K562 (cell line): Measurements from ENCODE around the gene CLDN20. TPM values are rescaled to one million over a fixed set of nuclear protein-coding genes. Genes with fewer than 3 reads are reported as not detected.

Experiments
- ATAC-seq: fragments of 200-7000 bp; cut with Tn5 transposase; 3 replicates; pipeline ENCODE4 v1.9.1; 2020; ENCODE audit warnings: moderate library complexity
- BruUV-seq: library from RNA; stranded (reverse); fragments of 400-500 nt; replicated peaks from 2 replicates; lab custom pipeline; 2021; lab: Mats Ljungman, UMichigan
- CTCF ChIA-PET: fragments of 300-600 bp; formaldehyde crosslinking; extraction: SDS; loops from one replicate; lab custom pipeline; 2021; ENCODE audit warnings: low intra/inter-chr PET ratio; lab: Yijun Ruan, JAX
- POLR2A ChIA-PET: fragments of 300-600, 350-650 bp; sonication (Branson Sonifier 250); formaldehyde crosslinking; extraction: SDS; loops from one replicate; lab custom pipeline; 2021; ENCODE audit warnings: antibody characterized with exemption, inconsistent platforms; lab: Yijun Ruan, JAX
- DNase-seq, 4 experiments: peaks; one replicate each; pipeline versions ENCODE4 v3.0.0 to v3.0.0-alpha.2; 2011 to 2018; ENCODE audit warnings: low spot score in 3 of 4, mixed read lengths in 3 of 4; ENCODE audit errors: extremely low read depth in 1 of 4
- FAIRE-seq: peaks from 2 replicates; lab custom pipeline; 2011; peaks lifted over from hg19 to GRCh38; lab: Jason Lieb, UNC
- H2AFZ ChIP-seq: 2 replicates; pipeline ENCODE4 v1.6.0; 2011; ENCODE audit warnings: low read depth, low read length, control low read depth, inconsistent platforms
- H3K27ac ChIP-seq: fragments of 200-600 bp; 3 replicates; pipeline ENCODE4 v1.8.0; 2011; ENCODE audit warnings: low read depth, mild to moderate bottlenecking, control low read depth, inconsistent platforms, low read length, moderate library complexity, mixed read lengths; ENCODE audit errors: extremely low read depth
- H3K27me3 ChIP-seq, 2 experiments: fragments of 300-600 bp in 1 of 2; 2 replicates in 1 of 2; 3 replicates in 1 of 2; pipeline versions ENCODE4 v1.6.0 to v1.8.0; 2011; ENCODE audit warnings: inconsistent platforms in 2 of 2, low read length in 2 of 2, mild to moderate bottlenecking in 1 of 2, mixed read lengths in 1 of 2, moderate library complexity in 1 of 2; ENCODE audit not compliant: control insufficient read depth in 2 of 2, insufficient read depth in 2 of 2
- H3K36me3 ChIP-seq: fragments of 300-600 bp; 3 replicates; pipeline ENCODE4 v1.8.0; 2011; ENCODE audit warnings: mild to moderate bottlenecking, low read length, inconsistent platforms; ENCODE audit not compliant: control insufficient read depth, insufficient read depth
- H3K4me1 ChIP-seq, 2 experiments: fragments of 200-600 bp in 1 of 2; replicated peaks in 1 of 2; 2 replicates in 1 of 2; 3 replicates in 1 of 2; pipeline versions ENCODE4 v1.5.1 to v1.8.0; 2011; ENCODE audit warnings: inconsistent platforms in 2 of 2, low read length in 2 of 2, mild to moderate bottlenecking in 1 of 2, mixed read lengths in 1 of 2, moderate library complexity in 1 of 2; ENCODE audit not compliant: control insufficient read depth in 2 of 2, insufficient read depth in 2 of 2
- H3K4me2 ChIP-seq: 2 replicates; pipeline ENCODE4 v1.6.1; 2011; ENCODE audit warnings: low read length, control low read depth, inconsistent platforms, mixed read lengths; ENCODE audit not compliant: insufficient read depth
- H3K4me3 ChIP-seq: fragments of 200-600 bp; sonication (generic), shearing (Covaris generic); 2 replicates; pipeline ENCODE4 v1.5.1; 2016; ENCODE audit warnings: control low read depth, inconsistent platforms
- H3K79me2 ChIP-seq: fragments of 200-600 bp; 3 replicates; pipeline ENCODE4 v1.8.0; 2011; ENCODE audit warnings: low read length, inconsistent platforms; ENCODE audit not compliant: control insufficient read depth, insufficient read depth
- H3K9ac ChIP-seq, 2 experiments: 2 replicates each; pipeline versions ENCODE4 v1.6.0 to v1.6.1; 2011; ENCODE audit warnings: low read depth in 2 of 2, low read length in 2 of 2, control low read depth in 1 of 2, inconsistent platforms in 1 of 2, mild to moderate bottlenecking in 1 of 2, mixed read lengths in 1 of 2; ENCODE audit not compliant: insufficient read depth in 1 of 2
- H3K9me1 ChIP-seq: one replicate; pipeline ENCODE4 v1.6.0; 2011; ENCODE audit warnings: inconsistent platforms, mild to moderate bottlenecking, low read length, moderate library complexity; ENCODE audit not compliant: control insufficient read depth, insufficient read depth
- H3K9me3 ChIP-seq: replicated peaks from 2 replicates; pipeline ENCODE4 v1.5.1; 2011; ENCODE audit warnings: low read depth, low read length, inconsistent platforms; ENCODE audit not compliant: control insufficient read depth, insufficient read depth
- H4K20me1 ChIP-seq: replicated peaks from 2 replicates; pipeline ENCODE4 v1.6.1; 2011; ENCODE audit warnings: low read length, inconsistent platforms, mixed read lengths; ENCODE audit not compliant: control insufficient read depth, insufficient read depth
- CTBP1 ChIP-seq: fragments of 450-650 bp; IDR thresholded peaks from 2 replicates; pipeline ENCODE4 v1.6.1; 2016; ENCODE audit warnings: borderline replicate concordance
- E2F6 ChIP-seq, 2 experiments: IDR thresholded peaks; 2 replicates each; pipeline ENCODE4 v1.6.1; 2011; ENCODE audit warnings: borderline replicate concordance in 1 of 2, control low read depth in 1 of 2, low read depth in 1 of 2, low read length in 1 of 2, mild to moderate bottlenecking in 1 of 2, mixed read lengths in 1 of 2, moderate library complexity in 1 of 2; ENCODE audit not compliant: insufficient read depth in 1 of 2, insufficient read length in 1 of 2, poor library complexity in 1 of 2, severe bottlenecking in 1 of 2; ENCODE audit errors: extremely low read depth in 1 of 2
- POLR2A ChIP-seq: fragments of 450-650 bp; conservative IDR thresholded peaks from 2 replicates; pipeline ENCODE4 v1.6.1; 2016
- RBM39 ChIP-seq: fragments of 200-400 bp; formaldehyde crosslinking; optimal IDR thresholded peaks from 2 replicates; pipeline ENCODE3; 2018; ENCODE audit warnings: low read depth, low read length
- SMAD2 ChIP-seq: fragments of 150-350 bp; IDR thresholded peaks from 2 replicates; pipeline ENCODE4 v1.6.1; 2014; ENCODE audit warnings: low read depth, mild to moderate bottlenecking, low read length
- SMC3 ChIP-seq: conservative IDR thresholded peaks from 2 replicates; pipeline ENCODE4 v1.6.1; 2011; ENCODE audit warnings: low read depth, low read length, improper control_type of control experiment; ENCODE audit not compliant: insufficient read depth
- SRSF1 ChIP-seq: fragments of 200-400 bp; formaldehyde crosslinking; IDR thresholded peaks from 2 replicates; pipeline ENCODE4 v1.6.1; 2017; ENCODE audit warnings: mild to moderate bottlenecking, low read depth, low read length, moderate library complexity
- ZBTB12 ChIP-seq: fragments of 250-450 bp; sonication (Bioruptor Pico); IDR thresholded peaks from 2 replicates; pipeline ENCODE4 v1.4.0; 2020
- ZKSCAN1 ChIP-seq: fragments of 150-350 bp; IDR thresholded peaks from 2 replicates; pipeline ENCODE4 v1.6.1; 2016; ENCODE audit warnings: low read depth, low read length
- ZNF175 ChIP-seq: fragments of 200-800 bp; sonication (Bioruptor generic); IDR thresholded peaks from 2 replicates; pipeline ENCODE4 v1.6.1; 2016; ENCODE audit warnings: low read depth, mild to moderate bottlenecking, missing genetic modification characterization, missing compliant biosample characterization
- ZNF740 ChIP-seq, 3 experiments: fragments of 200-800 bp in 1 of 3; sonication (Bioruptor generic) in 1 of 3; sonication (generic) in 1 of 3; formaldehyde crosslinking in 1 of 3; IDR thresholded peaks; 2 replicates each; pipeline versions ENCODE4 v1.6.1 to v1.8.0; 2016 to 2022; ENCODE audit warnings: mild to moderate bottlenecking in 2 of 3, missing compliant biosample characterization in 2 of 3, missing genetic modification characterization in 2 of 3, missing genetic modification reagents in 1 of 3
- WGBS: fragments of 100-300 bp; shearing (Covaris generic); methylation state at CpG from one replicate; pipeline ENCODE4 v1.1.6; 2016; ENCODE audit warnings: low coverage, mixed read lengths; ENCODE audit not compliant: insufficient coverage; ENCODE audit errors: missing lambda C conversion rate; 5-methylcytosine and 5-hydroxymethylcytosine counted together
- in situ Hi-C: fragments of 300-500 bp; cut with MboI; formaldehyde crosslinking; loops from 4 replicates; pipeline ENCODE4 v1.15.0; 2018; ENCODE audit warnings: inconsistent platforms, mixed read lengths
- intact Hi-C: fragments of 100-400 bp; cut with micrococcal nuclease; formaldehyde crosslinking; loops from 2 replicates; pipeline ENCODE4 v1.14.2; 2022
- polyA plus RNA-seq, 8 experiments: library from polyadenylated mRNA; depleted of rRNA in 4 of 8; stranded (reverse) in 5 of 8; unstranded in 3 of 8; fragments of >200 nt; fragmentation: Nextera tagmentation in 2 of 8; fragmentation: Illumina TruSeq in 1 of 8; extraction: Ambion mirVana in 2 of 8; extraction: Trizol in 1 of 8; gene quantifications; 2 replicates each; pipeline versions ENCODE4 v1.2.1 to v1.2.3, GENCODE V29; 2011 to 2014; ENCODE audit warnings: inconsistent platforms in 1 of 8, missing spikeins in 1 of 8
- total RNA-seq, 7 experiments: library from RNA; depleted of rRNA in 6 of 7; stranded (reverse); fragments of >200 nt in 6 of 7; fragmentation: Illumina TruSeq in 2 of 7; extraction: Trizol in 2 of 7; gene quantifications; 2 replicates each; pipeline versions ENCODE4 v1.2.1 to v1.2.3, GENCODE V29; 2011 to 2021; ENCODE audit warnings: low replicate concordance in 1 of 7

CLDN20 gene
- total and polyA plus RNA-seq, 9 of the 15 experiments (the other 6 are each of a cell fraction or from before 2014, with no cell fraction given) = not detected

GRCh38 chr6:155246825-155247224, 17.0 kb upstream of the CLDN20 start:
- Histone ChIP-seq H3K9me1 (no peaks in the 10 kb centered on the region), H3K36me3 (peaks cover 21% of the 10 kb centered on the region; the same call in 2 of the 3 replicates), H3K9ac (no peak overlapping the region), H3K9me3 (no peaks in the 10 kb centered on the region), H3K4me3 (no peak overlapping the region), H3K79me2 (no peaks in the 10 kb centered on the region), H4K20me1 (no peaks in the 10 kb centered on the region), H3K27me3 (0 out of 5 replicates have a peak, but pooled peaks cover 0 to 4% of the 10 kb centered on the region in 2 experiments), H2AFZ (no peak overlapping the region), H3K4me2 (no peak overlapping the region), H3K4me1 (no peaks in the 10 kb centered on the region)
- in situ Hi-C loops = no loop called here
- ChIA-PET POLR2A (interaction anchor here (0.9 kb wide), 1 partner anchor 12 kb away, joined by 4 read pairs; no protein-coding TSS in a partner anchor), CTCF (interaction anchor here (0.6 kb wide), 1 partner anchor 321 kb away, joined by 4 read pairs; no protein-coding TSS in a partner anchor)
- ATAC-seq = no peak
- intact Hi-C loops = loop anchor here (5.0 kb wide), 2 partner anchors 60 to 320 kb away; no protein-coding TSS in a partner anchor
- no peak for DNase-seq
- no TSS peak for BruUV-seq
- no peak for FAIRE-seq
- WGBS = 88% methylated on average over 2 of the region's 2 CpGs
- TF ChIP-seq POLR2A (0 out of 2 replicates have a peak, but pooled peaks have one; percentile 7), SMAD2 (no peak), ZKSCAN1 (no peak), ZNF175 (CRISPR knock-in tag) (no peak)
- TF ChIP-seq, all 486 proteins: peak for 1
- no peak overlapping the region for H3K27ac ChIP-seq

GRCh38 chr6:155247618-155248007, 16.2 kb upstream of the CLDN20 start:
- no peak for FAIRE-seq
- no peaks in the 10 kb centered on the region for H4K20me1 ChIP-seq
- peaks cover 25% of the 10 kb centered on the region; the same call in 2 of the 3 replicates for H3K36me3 ChIP-seq
- POLR2A ChIA-PET = interaction anchor here (1.5 kb wide), 1 partner anchor 10 kb away, joined by 5 read pairs; no protein-coding TSS in a partner anchor
- no peaks in the 10 kb centered on the region for H3K9me1 ChIP-seq
- no peak overlapping the region for H3K4me2 ChIP-seq
- H3K4me1 ChIP-seq = no peaks in the 10 kb centered on the region
- H2AFZ ChIP-seq = no peak overlapping the region
- ATAC-seq = no peak
- CTCF ChIA-PET = interaction anchor here (1.4 kb wide), 1 partner anchor 572 kb away, joined by 7 read pairs; no protein-coding TSS in a partner anchor
- DNase-seq = no peak
- H3K27me3 ChIP-seq = 0 out of 5 replicates have a peak, but pooled peaks cover 0 to 4% of the 10 kb centered on the region in 2 experiments
- H3K79me2 ChIP-seq = no peaks in the 10 kb centered on the region
- 98% methylated on average over 5 of the region's 5 CpGs for WGBS
- H3K9ac ChIP-seq = no peak overlapping the region
- intact Hi-C loops (loop anchor here (5.0 kb wide), 2 partner anchors 60 to 320 kb away; no protein-coding TSS in a partner anchor), in situ Hi-C loops (no loop called here)
- no peak overlapping the region for H3K4me3 ChIP-seq
- H3K9me3 ChIP-seq = no peaks in the 10 kb centered on the region
- no peak overlapping the region for H3K27ac ChIP-seq
- BruUV-seq = no TSS peak
- no peak for TF ChIP-seq SRSF1
- no peak for TF ChIP-seq ZNF740 (CRISPR knock-in tag; IDR thresholded peaks at IDR 0.05)
- TF ChIP-seq ZNF740 (tag; IDR thresholded peaks at IDR 0.05) = no peak
- TF ChIP-seq RBM39 = no peak
- no peak for TF ChIP-seq E2F6 (IDR thresholded peaks at IDR 0.05; ENCODE audit: borderline replicate concordance in 1 of 2, extremely low read depth in 1 of 2, insufficient read depth in 1 of 2, insufficient read length in 1 of 2, low read depth in 1 of 2, low read length in 1 of 2, poor library complexity in 1 of 2, severe bottlenecking in 1 of 2)
- TF ChIP-seq ZBTB12 (CRISPR knock-in tag) = no peak
- TF ChIP-seq SMC3 = no peak
- TF ChIP-seq CTBP1 = no peak
